Peyer's patch (tissue), 4 donors: Measurements from ENCODE around the gene GRHPR. TPM values are rescaled to one million over a fixed set of nuclear protein-coding genes. Genes with fewer than 3 reads are reported as not detected.
"Not testable (repeated sequence)": the region's sequence is repeated elsewhere in the genome, so short reads cannot be mapped to it uniquely, and the experiment has no call there.

ENCODE experiments used
- DNase-seq, 3 donors: peaks; one replicate each; pipeline ENCODE4 v3.0.0-alpha.2; 2017 to 2019
- H3K27ac ChIP-seq, 4 donors: fragments of 200-600 bp; sonication (generic); one replicate each; pipeline ENCODE4 v1.5.1; 2016 to 2019
- H3K27me3 ChIP-seq, 2 donors: fragments of 200-600 bp; sonication (generic); one replicate each; pipeline ENCODE4 v1.5.1; 2019
- H3K36me3 ChIP-seq, 3 donors: fragments of 200-600 bp; sonication (generic); one replicate each; pipeline ENCODE4 v1.5.1; 2016 to 2019
- H3K4me1 ChIP-seq, 4 donors: fragments of 200-600 bp; sonication (generic); one replicate each; pipeline ENCODE4 v1.5.1; 2016 to 2019
- H3K4me3 ChIP-seq, 4 donors: fragments of 200-600 bp; sonication (generic); 1 replicate in 3 of 4; 2 replicates in 1 of 4; pipeline ENCODE4 v1.5.1; 2016 to 2019; ENCODE audit warnings: mild to moderate bottlenecking in 1 of 4
- H3K9me3 ChIP-seq, 4 donors: fragments of 200-600 bp; sonication (generic); one replicate each; pipeline ENCODE4 v1.5.1; 2016 to 2019; ENCODE audit warnings: mild to moderate bottlenecking in 1 of 4
- POLR2A ChIP-seq, 2 donors: fragments of 450-650 bp; IDR thresholded peaks; one replicate each; pipeline ENCODE4 v1.5.1; 2017; ENCODE audit warnings: antibody characterized with exemption in 2 of 2, mild to moderate bottlenecking in 2 of 2, moderate library complexity in 2 of 2
- total RNA-seq, 4 donors: library from RNA; depleted of rRNA; stranded (reverse); fragments of >200 nt; gene quantifications; one replicate each; pipeline ENCODE4 v1.1.0, GENCODE V29; 2016
- TF ChIP-seq, protein P1 (sequence below), 6 experiments: fragments of 450-650 bp in 4 of 6; fragments of 200-600 bp in 2 of 6; sonication (generic) in 1 of 6; IDR thresholded peaks; one replicate each; pipeline ENCODE4 v1.5.1; 2017 to 2019; ENCODE audit warnings: antibody characterized with exemption in 6 of 6, mild to moderate bottlenecking in 3 of 6, moderate library complexity in 1 of 6

Gene GRHPR
- total RNA-seq, 4 donors from 2014 or later: 99.0 to 141 (median 114) TPM

DNA sequence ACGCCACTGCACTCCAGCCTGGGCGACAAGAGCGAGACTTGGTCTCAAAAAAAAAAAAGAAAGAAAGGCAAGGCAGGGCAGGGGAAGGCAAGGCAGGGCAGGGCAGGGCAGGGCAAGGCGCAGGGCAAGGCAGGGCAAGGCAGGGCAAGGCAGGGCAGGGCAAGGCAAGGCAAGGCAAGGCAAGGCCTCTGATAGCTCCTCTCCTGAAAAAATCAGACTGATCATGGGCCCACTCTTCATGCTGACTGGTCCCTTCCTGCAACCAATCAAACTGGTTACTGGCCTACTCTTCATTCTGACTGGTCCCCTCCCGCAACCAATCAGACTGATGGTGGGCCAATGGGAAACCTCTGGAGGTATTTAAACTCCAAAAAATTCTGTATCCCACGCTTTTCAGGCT lies 46.1 kb downstream of the GRHPR start:
- no peak overlapping the region for H3K4me3 ChIP-seq
- no peaks in the 10 kb centered on the region for H3K27me3 ChIP-seq
- peak in 1 of 3 donors; percentile 61 for DNase-seq
- TF ChIP-seq, protein P1, sequence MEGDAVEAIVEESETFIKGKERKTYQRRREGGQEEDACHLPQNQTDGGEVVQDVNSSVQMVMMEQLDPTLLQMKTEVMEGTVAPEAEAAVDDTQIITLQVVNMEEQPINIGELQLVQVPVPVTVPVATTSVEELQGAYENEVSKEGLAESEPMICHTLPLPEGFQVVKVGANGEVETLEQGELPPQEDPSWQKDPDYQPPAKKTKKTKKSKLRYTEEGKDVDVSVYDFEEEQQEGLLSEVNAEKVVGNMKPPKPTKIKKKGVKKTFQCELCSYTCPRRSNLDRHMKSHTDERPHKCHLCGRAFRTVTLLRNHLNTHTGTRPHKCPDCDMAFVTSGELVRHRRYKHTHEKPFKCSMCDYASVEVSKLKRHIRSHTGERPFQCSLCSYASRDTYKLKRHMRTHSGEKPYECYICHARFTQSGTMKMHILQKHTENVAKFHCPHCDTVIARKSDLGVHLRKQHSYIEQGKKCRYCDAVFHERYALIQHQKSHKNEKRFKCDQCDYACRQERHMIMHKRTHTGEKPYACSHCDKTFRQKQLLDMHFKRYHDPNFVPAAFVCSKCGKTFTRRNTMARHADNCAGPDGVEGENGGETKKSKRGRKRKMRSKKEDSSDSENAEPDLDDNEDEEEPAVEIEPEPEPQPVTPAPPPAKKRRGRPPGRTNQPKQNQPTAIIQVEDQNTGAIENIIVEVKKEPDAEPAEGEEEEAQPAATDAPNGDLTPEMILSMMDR (IDR thresholded peaks at IDR 0.05): no peak
- TF ChIP-seq POLR2A (IDR thresholded peaks at IDR 0.05): no peak
- H3K9me3 ChIP-seq: no peaks in the 10 kb centered on the region
- H3K4me1 ChIP-seq: peaks cover 0 to 4% (median 0%) of the 10 kb centered on the region in 4 donors
- no peak overlapping the region for H3K27ac ChIP-seq
- H3K36me3 ChIP-seq: no peaks in the 10 kb centered on the region

DNA sequence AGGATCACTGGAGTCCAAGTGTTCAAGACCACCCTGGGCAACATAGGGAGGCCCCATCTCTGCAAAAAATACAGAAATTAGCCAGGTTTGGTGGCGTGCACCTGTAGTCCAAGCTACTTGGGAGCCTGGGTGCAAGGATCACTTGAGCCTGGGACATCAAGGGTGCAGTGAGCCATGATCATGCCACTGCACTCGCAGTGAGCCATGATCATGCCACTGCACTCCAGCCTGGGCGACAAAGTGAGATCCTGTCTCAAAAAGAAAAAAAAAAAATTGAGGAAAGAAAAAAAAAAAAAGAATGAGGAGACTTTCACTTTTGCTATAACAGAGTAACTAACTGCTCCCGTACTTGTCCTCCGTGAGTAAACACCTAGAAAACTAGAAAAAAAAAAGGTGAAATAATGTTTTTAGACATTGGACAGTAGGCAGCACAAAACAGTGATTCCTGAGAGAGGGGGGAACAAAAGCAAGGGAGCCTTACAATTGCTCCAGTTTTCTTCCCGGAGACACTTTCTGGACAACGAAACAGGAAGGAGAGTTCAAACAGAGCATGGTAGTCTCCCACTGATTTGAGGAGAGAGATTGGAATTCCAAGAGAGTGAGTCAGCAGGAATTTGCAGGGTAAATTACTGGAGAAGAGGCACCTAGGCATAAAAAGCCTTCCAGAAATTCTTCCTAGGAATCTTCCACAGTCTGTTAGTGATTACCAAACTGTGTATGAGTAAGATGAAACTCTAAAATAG lies 49.6 kb downstream of the GRHPR start:
- Histone ChIP-seq H3K4me1 (no peaks in the 10 kb centered on the region), H3K27ac (peak overlapping the region in 3 of 4 donors; percentile 25 to 66 (median 50)), H3K4me3 (peak overlapping the region in 2 of 4 donors; percentile 33 to 39), H3K36me3 (no peaks in the 10 kb centered on the region), H3K27me3 (no peaks in the 10 kb centered on the region), H3K9me3 (no peaks in the 10 kb centered on the region)
- TF ChIP-seq, protein P1 (IDR thresholded peaks at IDR 0.05): no peak
- TF ChIP-seq POLR2A (IDR thresholded peaks at IDR 0.05): no peak
- no peak for DNase-seq

DNA sequence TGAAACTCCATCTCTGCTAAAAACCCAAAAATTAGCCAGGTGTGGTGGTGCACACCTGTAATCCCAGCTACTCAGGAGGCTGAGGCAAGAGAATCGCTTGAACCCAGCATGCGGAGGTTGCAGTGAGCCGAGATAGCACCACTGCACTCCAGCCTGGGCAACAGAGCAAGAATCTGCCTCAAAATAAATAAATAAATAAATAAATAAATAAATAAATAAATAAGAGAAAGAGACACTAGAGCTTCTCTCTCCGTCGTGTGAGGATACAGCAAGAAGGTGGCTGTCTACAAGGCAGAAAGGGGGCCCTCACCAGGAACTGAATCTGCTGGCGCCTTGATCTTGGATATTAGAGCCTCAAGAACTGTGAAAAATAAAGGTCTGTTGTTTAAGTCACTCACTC lies 51.5 kb downstream of the GRHPR start:
- H3K36me3 ChIP-seq, H3K9me3 ChIP-seq, H3K4me3 ChIP-seq, DNase-seq, H3K27me3 ChIP-seq, H3K27ac ChIP-seq, H3K4me1 ChIP-seq: not testable (repeated sequence)

DNA sequence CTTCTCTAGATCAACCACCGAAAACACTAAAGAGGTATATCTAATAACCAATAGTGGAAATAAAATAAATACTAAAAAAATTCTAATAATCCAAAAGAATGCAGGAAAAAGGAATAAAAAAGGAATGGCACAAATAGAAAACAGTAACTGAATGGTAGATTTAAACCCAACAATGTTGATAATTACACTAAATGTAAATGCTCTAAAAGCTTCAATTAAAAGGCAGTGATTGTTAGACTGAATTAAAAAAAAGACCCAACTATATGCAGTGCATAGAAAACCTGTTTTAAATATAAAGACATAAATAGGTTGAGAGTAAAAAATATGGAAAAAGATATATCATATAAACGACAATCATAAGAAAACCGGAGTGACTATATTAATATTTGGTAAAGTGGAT lies 51.9 kb downstream of the GRHPR start:
- no peaks in the 10 kb centered on the region for H3K4me1 ChIP-seq
- no peak for TF ChIP-seq POLR2A (IDR thresholded peaks at IDR 0.05)
- TF ChIP-seq, protein P1 (IDR thresholded peaks at IDR 0.05): no peak
- no peaks in the 10 kb centered on the region for H3K27me3 ChIP-seq
- no peaks in the 10 kb centered on the region for H3K9me3 ChIP-seq
- no peak overlapping the region for H3K27ac ChIP-seq
- DNase-seq: no peak
- no peak overlapping the region for H3K4me3 ChIP-seq
- H3K36me3 ChIP-seq: no peaks in the 10 kb centered on the region

DNA sequence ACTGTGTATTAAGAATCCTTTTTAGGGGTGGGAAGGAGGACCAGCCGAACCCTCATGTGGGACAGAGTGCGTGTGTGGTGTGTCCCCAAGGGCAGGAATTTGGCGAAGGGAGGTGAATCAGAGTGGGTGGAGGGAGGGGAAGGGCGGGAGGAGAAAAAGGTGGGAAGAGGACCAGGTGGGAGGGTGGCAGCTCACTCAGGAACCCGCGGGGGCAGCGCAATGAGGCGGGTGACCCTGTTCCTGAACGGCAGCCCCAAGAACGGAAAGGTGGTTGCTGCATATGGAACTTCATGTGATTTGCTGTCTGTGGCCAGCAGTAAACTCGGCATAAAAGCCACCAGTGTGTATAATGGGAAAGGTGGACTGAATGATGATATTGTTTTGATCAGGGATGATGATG lies 54.4 kb downstream of the GRHPR start:
- Histone ChIP-seq H3K9me3 (no peaks in the 10 kb centered on the region), H3K27ac (peak overlapping the region in 2 of 4 donors; percentile 29 to 71), H3K4me3 (no peak overlapping the region), H3K27me3 (no peaks in the 10 kb centered on the region), H3K36me3 (no peaks in the 10 kb centered on the region), H3K4me1 (no peaks in the 10 kb centered on the region)
- DNase-seq: no peak
- TF ChIP-seq, protein P1 (IDR thresholded peaks at IDR 0.05): no peak
- TF ChIP-seq POLR2A (IDR thresholded peaks at IDR 0.05): no peak

DNA sequence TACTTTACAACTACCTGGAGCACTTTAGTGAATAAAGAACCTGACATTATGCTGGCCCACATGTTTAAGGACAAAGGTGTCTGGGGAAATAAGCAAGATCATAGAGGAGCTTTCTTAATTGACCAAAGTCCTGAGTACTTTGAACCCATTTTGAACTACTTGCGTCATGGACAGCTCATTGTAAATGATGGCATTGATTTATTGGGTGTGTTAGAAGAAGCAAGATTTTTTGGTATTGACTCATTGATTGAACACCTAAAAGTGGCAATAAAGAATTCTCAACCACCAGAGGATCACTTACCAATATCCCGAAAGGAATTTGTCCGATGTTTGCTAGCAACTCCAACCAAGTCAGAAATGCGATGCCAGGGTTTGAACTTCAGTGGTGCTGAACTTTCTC lies 54.9 kb downstream of the GRHPR start:
- not testable (repeated sequence) for H3K4me3 ChIP-seq, H3K9me3 ChIP-seq, H3K27me3 ChIP-seq, DNase-seq, H3K4me1 ChIP-seq, H3K36me3 ChIP-seq
- H3K27ac ChIP-seq: peak overlapping the region in 2 of 4 donors; percentile 29 to 71

DNA sequence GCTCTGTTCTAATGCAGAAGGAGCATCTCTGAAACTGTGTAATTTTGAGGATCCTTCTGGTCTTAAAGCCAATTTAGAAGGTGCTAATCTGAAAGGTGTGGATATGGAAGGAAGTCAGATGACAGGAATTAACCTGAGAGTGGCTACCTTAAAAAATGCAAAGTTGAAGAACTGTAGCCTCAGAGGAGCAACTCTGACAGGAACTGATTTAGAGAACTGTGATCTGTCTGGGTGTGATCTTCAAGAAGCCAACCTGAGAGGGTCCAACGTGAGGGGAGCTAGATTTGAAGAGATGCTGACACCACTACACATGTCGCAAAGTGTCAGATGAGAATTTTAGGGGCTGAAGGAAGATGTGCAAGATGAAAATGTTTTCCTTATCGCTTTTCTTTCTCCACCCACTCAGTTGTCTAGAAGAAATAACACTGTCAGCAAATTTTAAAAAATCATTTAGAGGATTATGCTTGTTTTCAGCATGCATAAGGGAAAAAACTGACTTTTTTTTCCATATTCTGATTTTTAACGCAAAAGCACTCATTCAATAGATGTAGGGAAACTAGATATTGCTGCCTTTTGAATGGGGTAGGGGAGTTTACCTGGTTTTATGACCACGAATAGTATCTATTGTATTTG lies 55.6 kb downstream of the GRHPR start:
- not testable (repeated sequence) for H3K9me3 ChIP-seq, H3K4me1 ChIP-seq, H3K27me3 ChIP-seq, H3K36me3 ChIP-seq, H3K4me3 ChIP-seq, DNase-seq
- H3K27ac ChIP-seq: peak overlapping the region in 1 of 4 donors; percentile 71
